DMS153 treated with DMSO at 0.1 percent for 48 hours (cell line): ENCODE measurements around the gene SELENBP1.
"Not testable (repeated sequence)": the region's sequence is repeated elsewhere in the genome, so short reads cannot be mapped to it uniquely, and the experiment has no call there.

ENCODE experiments used
- DNase-seq: peaks from one replicate; lab custom pipeline; 2025; ENCODE audit not compliant: unreplicated experiment; lab: John Stamatoyannopoulos, UW

SELENBP1 gene

GRCh38 chr1:151372058-151372934 is at the start of gene SELENBP1:
Gene SELENBP1, minus strand, starts transcription at chr1:151372705. Its CDS starts 64 bp downstream, at chr1:151372641.
- DNase-seq: peak; percentile 94

GRCh38 chr1:151419819-151420218 is 47.3 kb upstream of the SELENBP1 start:
- DNase-seq: no peak

GRCh38 chr1:151418081-151418480 is 45.6 kb upstream of the SELENBP1 start:
- DNase-seq: no peak

- no peak for DNase-seq
Observed at GRCh38 chr1:151416231-151416630, 43.7 kb upstream of the SELENBP1 start.

- no peak for DNase-seq
Observed at GRCh38 chr1:151411884-151412283, 39.4 kb upstream of the SELENBP1 start.

GRCh38 chr1:151408891-151409290 is 36.4 kb upstream of the SELENBP1 start:
- DNase-seq: no peak

- no peak for DNase-seq
Observed at GRCh38 chr1:151407304-151407703, 34.8 kb upstream of the SELENBP1 start.

GRCh38 chr1:151406176-151406575 is 33.7 kb upstream of the SELENBP1 start:
- DNase-seq: no peak

GRCh38 chr1:151405187-151405951 is 32.9 kb upstream of the SELENBP1 start:
- DNase-seq: no peak

- no peak for DNase-seq
Observed at GRCh38 chr1:151403612-151404011, 31.1 kb upstream of the SELENBP1 start.

- DNase-seq: no peak
Observed at GRCh38 chr1:151402764-151403163, 30.3 kb upstream of the SELENBP1 start.

- DNase-seq: no peak
Observed at GRCh38 chr1:151401860-151402259, 29.4 kb upstream of the SELENBP1 start.

- DNase-seq: no peak
Observed at GRCh38 chr1:151401125-151401788, 28.8 kb upstream of the SELENBP1 start.

GRCh38 chr1:151399324-151400171 is 27.0 kb upstream of the SELENBP1 start, which contains the start of gene PSMB4:
Gene PSMB4, plus strand, starts transcription at chr1:151399573. Its CDS starts 15 bp downstream, at chr1:151399588.
- peak; percentile 97 for DNase-seq

- not testable (repeated sequence) for DNase-seq
Observed at GRCh38 chr1:151396265-151396664, 23.8 kb upstream of the SELENBP1 start.

- no peak for DNase-seq
Observed at GRCh38 chr1:151393583-151393982, 21.1 kb upstream of the SELENBP1 start.

- no peak for DNase-seq
Observed at GRCh38 chr1:151391079-151391563, 18.6 kb upstream of the SELENBP1 start.

GRCh38 chr1:151390221-151391078 is 17.9 kb upstream of the SELENBP1 start:
- DNase-seq: not testable (repeated sequence)

- DNase-seq: no peak
Observed at GRCh38 chr1:151386002-151386401, 13.5 kb upstream of the SELENBP1 start.
